Spinal cord (tissue), 10 donors: ENCODE results near the gene SUN2. TPM values are rescaled to one million over a fixed set of nuclear protein-coding genes. Genes with fewer than 3 reads are reported as not detected.

ENCODE experiments used
- DNase-seq, 6 donors: peaks; one replicate each; pipeline versions ENCODE4 v3.0.0 to v3.0.0-alpha.2; 2013 to 2015; ENCODE audit warnings: low spot score in 6 of 6, low read depth in 4 of 6
- H3K27ac ChIP-seq: one replicate; pipeline ENCODE4 v1.5.1; 2013; ENCODE audit warnings: low read depth, low read length, control low read depth
- H3K27me3 ChIP-seq: one replicate; pipeline ENCODE4 v1.6.1; 2013; ENCODE audit warnings: low read length; ENCODE audit not compliant: control insufficient read depth, insufficient read depth
- H3K36me3 ChIP-seq: one replicate; pipeline ENCODE4 v1.6.1; 2013; ENCODE audit warnings: low read length; ENCODE audit not compliant: control insufficient read depth, insufficient read depth
- H3K4me1 ChIP-seq: one replicate; pipeline ENCODE4 v1.6.1; 2013; ENCODE audit warnings: low read length; ENCODE audit not compliant: control insufficient read depth, insufficient read depth
- H3K4me3 ChIP-seq: one replicate; pipeline ENCODE4 v1.5.1; 2013; ENCODE audit warnings: low read depth, low read length, control low read depth
- H3K9me3 ChIP-seq: one replicate; pipeline ENCODE4 v1.6.1; 2013; ENCODE audit warnings: low read length; ENCODE audit not compliant: control insufficient read depth, insufficient read depth
- WGBS: methylation state at CpG from one replicate; pipeline ENCODE4 v1.1.5; 2013; ENCODE audit warnings: missing lambda C conversion rate; ENCODE audit not compliant: insufficient coverage; 5-methylcytosine and 5-hydroxymethylcytosine counted together
- polyA plus RNA-seq, 2 donors: library from polyadenylated mRNA; unstranded; fragments of 120-200 nt; gene quantifications; one replicate each; pipeline ENCODE4 v1.2.1, GENCODE V29; 2013; ENCODE audit not compliant: insufficient read length in 2 of 2
- total RNA-seq, 2 donors: library from RNA; depleted of rRNA in 1 of 2; stranded (reverse); fragments of 120-200 nt in 1 of 2; fragments of >200 nt in 1 of 2; gene quantifications; one replicate each; pipeline versions ENCODE4 v1.2.3 to v1.2.4, GENCODE V29; 2013 to 2014
- donor health status: healthy.

The SUN2 gene
- total and polyA plus RNA-seq, 4 donors: 33.2 to 66.9 (median 46.0) TPM

GRCh38 chr22:38793317-38793716, 37.5 kb upstream of the SUN2 start:
- peak in 1 of 6 donors; percentile 5 for DNase-seq
- no peaks in the 10 kb centered on the region for H3K9me3 ChIP-seq
- H3K36me3 ChIP-seq: peaks cover 9% of the 10 kb centered on the region
- H3K27me3 ChIP-seq: no peaks in the 10 kb centered on the region
- H3K4me1 ChIP-seq: peaks cover 12% of the 10 kb centered on the region
- H3K4me3 ChIP-seq: peak overlapping the region; percentile 45
- no peak overlapping the region for H3K27ac ChIP-seq
- WGBS: 0% methylated on average over 5 of the region's 9 CpGs

- H3K4me1 ChIP-seq: peaks cover 17% of the 10 kb centered on the region
- H3K27ac ChIP-seq: no peak overlapping the region
- DNase-seq: no peak
- H3K36me3 ChIP-seq: peaks cover 9% of the 10 kb centered on the region
- H3K4me3 ChIP-seq: peak overlapping the region; percentile 45
- no peaks in the 10 kb centered on the region for H3K27me3 ChIP-seq
- no CpG with 5 or more reads among the region's 4 CpGs for WGBS
- H3K9me3 ChIP-seq: no peaks in the 10 kb centered on the region
Observed at GRCh38 chr22:38792833-38793232, 37.0 kb upstream of the SUN2 start.

GRCh38 chr22:38789606-38790005, 33.8 kb upstream of the SUN2 start:
- Histone ChIP-seq H3K27ac (no peak overlapping the region), H3K4me3 (no peak overlapping the region), H3K36me3 (peaks cover 18% of the 10 kb centered on the region), H3K4me1 (peaks cover 39% of the 10 kb centered on the region), H3K9me3 (no peaks in the 10 kb centered on the region), H3K27me3 (no peaks in the 10 kb centered on the region)
- WGBS: 100% methylated on average over 3 of the region's 4 CpGs
- DNase-seq: no peak

GRCh38 chr22:38788846-38789245, 33.0 kb upstream of the SUN2 start:
- Histone ChIP-seq H3K9me3 (no peaks in the 10 kb centered on the region), H3K36me3 (peaks cover 20% of the 10 kb centered on the region), H3K4me3 (no peak overlapping the region), H3K27ac (peak overlapping the region; percentile 83), H3K27me3 (no peaks in the 10 kb centered on the region), H3K4me1 (peaks cover 39% of the 10 kb centered on the region)
- DNase-seq: no peak
- 31% methylated on average over 2 of the region's 6 CpGs for WGBS

GRCh38 chr22:38788021-38788816, 32.4 kb upstream of the SUN2 start:
- H3K9me3 ChIP-seq: no peaks in the 10 kb centered on the region
- peaks cover 24% of the 10 kb centered on the region for H3K36me3 ChIP-seq
- DNase-seq: peak in 5 of 6 donors; percentile 63 to 92 (median 72)
- H3K27me3 ChIP-seq: no peaks in the 10 kb centered on the region
- peak overlapping the region; percentile 83 for H3K27ac ChIP-seq
- H3K4me3 ChIP-seq: no peak overlapping the region
- 19% methylated on average over 4 of the region's 16 CpGs for WGBS
- H3K4me1 ChIP-seq: peaks cover 44% of the 10 kb centered on the region

- no peak overlapping the region for H3K27ac ChIP-seq
- 29% methylated on average over 1 of the region's 3 CpGs for WGBS
Observed at GRCh38 chr22:38786631-38787030, 30.8 kb upstream of the SUN2 start.

GRCh38 chr22:38784856-38785255, 29.1 kb upstream of the SUN2 start:
- peak in 2 of 6 donors; percentile 13 to 65 for DNase-seq
- Histone ChIP-seq H3K27ac (no peak overlapping the region), H3K4me3 (no peak overlapping the region), H3K4me1 (peaks cover 61% of the 10 kb centered on the region), H3K9me3 (no peaks in the 10 kb centered on the region), H3K27me3 (no peaks in the 10 kb centered on the region), H3K36me3 (peaks cover 47% of the 10 kb centered on the region)
- 85% methylated on average over 4 of the region's 5 CpGs for WGBS

More at GRCh38 chr22:38786631-38787030, 30.8 kb upstream of the SUN2 start:
- peak in 2 of 6 donors; percentile 32 to 37 for DNase-seq
- H3K9me3 ChIP-seq: no peaks in the 10 kb centered on the region
- no peak overlapping the region for H3K4me3 ChIP-seq
- H3K27me3 ChIP-seq: no peaks in the 10 kb centered on the region
- peaks cover 50% of the 10 kb centered on the region for H3K4me1 ChIP-seq
- H3K36me3 ChIP-seq: peaks cover 35% of the 10 kb centered on the region

- DNase-seq: no peak
- WGBS: 93% methylated on average over 15 of the region's 15 CpGs
- H3K4me3 ChIP-seq: no peak overlapping the region
- H3K36me3 ChIP-seq: peaks cover 52% of the 10 kb centered on the region
- peaks cover 56% of the 10 kb centered on the region for H3K4me1 ChIP-seq
- no peaks in the 10 kb centered on the region for H3K27me3 ChIP-seq
- H3K27ac ChIP-seq: no peak overlapping the region
- H3K9me3 ChIP-seq: no peaks in the 10 kb centered on the region
Observed at GRCh38 chr22:38784035-38784434, 28.2 kb upstream of the SUN2 start.

GRCh38 chr22:38783095-38783615, 27.4 kb upstream of the SUN2 start:
- H3K9me3 ChIP-seq: no peaks in the 10 kb centered on the region
- peaks cover 61% of the 10 kb centered on the region for H3K36me3 ChIP-seq
- no peak for DNase-seq
- no peak overlapping the region for H3K27ac ChIP-seq
- WGBS: 69% methylated on average over 5 of the region's 14 CpGs
- H3K4me1 ChIP-seq: peaks cover 47% of the 10 kb centered on the region
- no peaks in the 10 kb centered on the region for H3K27me3 ChIP-seq
- no peak overlapping the region for H3K4me3 ChIP-seq
